ENCODE measurements around the gene TGFB2.

TGFB2 gene

GRCh38 chr1:218362418-218363076, 17.4 kb downstream of the TGFB2 start:
- no peak for DNase-seq (ENCODE audit: low read depth)

- DNase-seq (ENCODE audit: low read depth) = no peak
These were observed 18.0 kb downstream of the TGFB2 start for GRCh38 chr1:218363141-218363540.

- DNase-seq (ENCODE audit: low read depth) = no peak
These were observed 19.0 kb downstream of the TGFB2 start for GRCh38 chr1:218364028-218364710.

GRCh38 chr1:218365226-218365999, 20.3 kb downstream of the TGFB2 start:
- no peak for DNase-seq (ENCODE audit: low read depth)

GRCh38 chr1:218366322-218367052, 21.4 kb downstream of the TGFB2 start:
- DNase-seq (ENCODE audit: low read depth) = no peak

- DNase-seq (ENCODE audit: low read depth) = no peak
These were observed 22.0 kb downstream of the TGFB2 start for GRCh38 chr1:218367118-218367517.

- no peak for DNase-seq (ENCODE audit: low read depth)
These were observed 23.6 kb downstream of the TGFB2 start for GRCh38 chr1:218368686-218369085.

GRCh38 chr1:218369688-218370511, 24.8 kb downstream of the TGFB2 start:
- no peak for DNase-seq (ENCODE audit: low read depth)

- no peak for DNase-seq (ENCODE audit: low read depth)
These were observed 27.0 kb downstream of the TGFB2 start for GRCh38 chr1:218371927-218372672.

GRCh38 chr1:218374401-218375353, 29.5 kb downstream of the TGFB2 start:
- DNase-seq (ENCODE audit: low read depth) = no peak

GRCh38 chr1:218376722-218377121, 31.6 kb downstream of the TGFB2 start:
- DNase-seq (ENCODE audit: low read depth) = no peak

- peak; percentile 45 for DNase-seq (ENCODE audit: low read depth)
These were observed 32.1 kb downstream of the TGFB2 start for GRCh38 chr1:218377143-218377660.

- DNase-seq (ENCODE audit: low read depth) = no peak
These were observed 35.2 kb downstream of the TGFB2 start for GRCh38 chr1:218380125-218380977.

- no peak for DNase-seq (ENCODE audit: low read depth)
These were observed 37.1 kb downstream of the TGFB2 start for GRCh38 chr1:218382261-218382660.

GRCh38 chr1:218383051-218383450, 37.9 kb downstream of the TGFB2 start:
- no peak for DNase-seq (ENCODE audit: low read depth)

- DNase-seq (ENCODE audit: low read depth) = no peak
These were observed 38.5 kb downstream of the TGFB2 start for GRCh38 chr1:218383681-218384080.

GRCh38 chr1:218384581-218384993, 39.5 kb downstream of the TGFB2 start:
- no peak for DNase-seq (ENCODE audit: low read depth)

- DNase-seq (ENCODE audit: low read depth) = no peak
These were observed 43.5 kb downstream of the TGFB2 start for GRCh38 chr1:218388591-218388990.
